Testis (tissue), 3 donors: ENCODE measurements around the gene HSPH1. TPM values are rescaled to one million over a fixed set of nuclear protein-coding genes. Genes with fewer than 3 reads are reported as not detected.
"Not testable (repeated sequence)": the region's sequence is repeated elsewhere in the genome, so short reads cannot be mapped to it uniquely, and the experiment has no call there.

Source experiments
- DNase-seq: peaks from one replicate; pipeline ENCODE4 v3.0.0-alpha.2; 2019
- H3K27ac ChIP-seq, 2 donors: fragments of 200-600 bp; sonication (generic); one replicate each; pipeline ENCODE4 v1.5.1; 2019
- H3K27me3 ChIP-seq: fragments of 200-600 bp; sonication (generic); one replicate; pipeline ENCODE4 v1.5.1; 2019
- H3K36me3 ChIP-seq: fragments of 200-600 bp; sonication (generic); one replicate; pipeline ENCODE4 v1.5.1; 2017; ENCODE audit warnings: low read depth; ENCODE audit errors: missing control alignments
- H3K4me1 ChIP-seq: fragments of 200-600 bp; sonication (generic); one replicate; pipeline ENCODE4 v1.5.1; 2019
- H3K4me3 ChIP-seq, 2 donors: fragments of 200-600 bp; sonication (generic); one replicate each; pipeline ENCODE4 v1.5.1; 2017 to 2019
- H3K9me3 ChIP-seq: fragments of 200-600 bp; sonication (generic); one replicate; pipeline ENCODE4 v1.5.1; 2017
- CTCF ChIP-seq, 3 experiments: fragments of 450-650 bp in 2 of 3; fragments of 200-600 bp in 1 of 3; sonication (generic) in 1 of 3; IDR thresholded peaks; one replicate each; pipeline ENCODE4 v1.5.1; 2016 to 2019; ENCODE audit warnings: antibody characterized with exemption in 3 of 3, mild to moderate bottlenecking in 2 of 3, moderate library complexity in 1 of 3
- POLR2A ChIP-seq: fragments of 450-650 bp; IDR thresholded peaks from one replicate; pipeline ENCODE4 v1.6.1; 2017; ENCODE audit warnings: antibody characterized with exemption, mild to moderate bottlenecking, moderate library complexity
- WGBS, 2 donors: methylation state at CpG; one replicate each; pipeline ENCODE4 v1.1.5; 2018; 5-methylcytosine and 5-hydroxymethylcytosine counted together
- intact Hi-C: fragments of 100-400 bp; cut with DNase I; formaldehyde crosslinking; loops from one replicate; pipeline ENCODE4 v1.15.1; 2023; ENCODE audit warnings: low total_unique reads
- polyA plus RNA-seq: library from polyadenylated mRNA; stranded (reverse); fragments of 350-450 nt; fragmentation: Illumina TruSeq; extraction: RNeasy Lipid Tissue Mini Kit (QIAGEN cat#74804); gene quantifications from one replicate; pipeline ENCODE4 v1.2.3, GENCODE V29; 2014; ENCODE audit warnings: low read depth, low replicate concordance; ENCODE audit not compliant: insufficient read depth
- total RNA-seq, 2 donors: library from RNA; depleted of rRNA; stranded (reverse); fragments of >200 nt; gene quantifications; one replicate each; pipeline ENCODE4 v1.2.3, GENCODE V29; 2016

HSPH1 gene
- total and polyA plus RNA-seq, 3 donors from 2014 or later, result 103 to 116 (median 105) TPM

GRCh38 chr13:31179754-31180153 lies 18.1 kb upstream of the HSPH1 start:
- Histone ChIP-seq H3K9me3 (no peaks in the 10 kb centered on the region), H3K27me3 (no peaks in the 10 kb centered on the region), H3K36me3 (no peaks in the 10 kb centered on the region), H3K4me1 (peaks cover 4% of the 10 kb centered on the region), H3K4me3 (no peak overlapping the region), H3K27ac (no peak overlapping the region)
- TF ChIP-seq POLR2A (no peak), CTCF (IDR thresholded peaks at IDR 0.05) (no peak)
- intact Hi-C loops, result no loop called here
- 33 to 49% methylated on average over 5 of the region's 5 CpGs for WGBS, 2 donors
- DNase-seq, result peak; percentile 63

- TF ChIP-seq POLR2A, result no peak
- TF ChIP-seq CTCF (IDR thresholded peaks at IDR 0.05), result no peak
- Histone ChIP-seq H3K4me1 (peaks cover 4% of the 10 kb centered on the region), H3K27me3 (no peaks in the 10 kb centered on the region), H3K9me3 (no peaks in the 10 kb centered on the region), H3K4me3 (no peak overlapping the region), H3K27ac (no peak overlapping the region), H3K36me3 (no peaks in the 10 kb centered on the region)
- no peak for DNase-seq
- WGBS, 2 donors, result 78 to 86% methylated on average over 8 of the region's 8 CpGs
- intact Hi-C loops, result no loop called here
These were observed 17.5 kb upstream of the HSPH1 start for GRCh38 chr13:31179241-31179640.

DNA sequence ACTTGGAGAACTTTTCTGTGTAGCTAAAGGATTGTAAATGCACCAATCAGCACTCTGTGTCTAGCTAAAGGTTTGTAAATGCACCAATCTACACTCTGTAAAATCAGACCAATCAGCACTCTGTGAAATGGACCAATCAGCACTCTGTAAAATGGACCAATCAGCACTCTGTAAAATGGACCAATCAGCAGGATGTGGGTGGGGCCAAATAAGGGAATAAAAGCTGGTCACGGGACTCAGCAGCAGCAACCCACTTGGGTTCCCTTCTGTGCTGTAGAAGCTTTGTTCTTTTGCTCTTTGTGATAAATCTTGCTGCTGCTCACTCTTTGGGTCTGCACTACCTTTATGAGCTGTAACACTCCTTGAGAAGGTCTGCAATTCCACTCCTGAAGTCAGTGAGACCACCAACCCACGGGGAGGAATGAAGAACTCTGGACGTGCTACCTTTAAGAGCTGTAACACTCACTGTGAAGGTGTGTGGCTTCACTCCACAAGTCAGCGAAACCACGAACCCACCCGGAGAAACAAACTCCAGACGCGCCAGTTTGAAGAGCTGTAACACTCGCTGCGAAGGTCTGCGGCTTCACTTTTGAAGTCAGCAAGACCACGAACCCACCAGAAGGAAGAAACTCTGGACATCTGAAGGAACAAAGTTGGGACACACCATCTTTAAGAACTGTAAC lies 16.2 kb upstream of the HSPH1 start:
- H3K27me3 ChIP-seq, intact Hi-C loops, H3K27ac ChIP-seq, H3K36me3 ChIP-seq, H3K9me3 ChIP-seq, H3K4me1 ChIP-seq, H3K4me3 ChIP-seq, DNase-seq: not testable (repeated sequence)
- WGBS, 2 donors, result 90 to 91% methylated on average over 12 of the region's 12 CpGs

- intact Hi-C loops, result no loop called here
- Histone ChIP-seq H3K27me3 (no peaks in the 10 kb centered on the region), H3K36me3 (no peaks in the 10 kb centered on the region), H3K27ac (no peak overlapping the region), H3K4me3 (no peak overlapping the region), H3K4me1 (peaks cover 4% of the 10 kb centered on the region), H3K9me3 (no peaks in the 10 kb centered on the region)
- 78 to 88% methylated on average over 3 of the region's 3 CpGs for WGBS, 2 donors
- DNase-seq, result no peak
- no peak for TF ChIP-seq POLR2A
- no peak for TF ChIP-seq CTCF (IDR thresholded peaks at IDR 0.05)
These were observed 14.3 kb upstream of the HSPH1 start for GRCh38 chr13:31175847-31176532.

DNA sequence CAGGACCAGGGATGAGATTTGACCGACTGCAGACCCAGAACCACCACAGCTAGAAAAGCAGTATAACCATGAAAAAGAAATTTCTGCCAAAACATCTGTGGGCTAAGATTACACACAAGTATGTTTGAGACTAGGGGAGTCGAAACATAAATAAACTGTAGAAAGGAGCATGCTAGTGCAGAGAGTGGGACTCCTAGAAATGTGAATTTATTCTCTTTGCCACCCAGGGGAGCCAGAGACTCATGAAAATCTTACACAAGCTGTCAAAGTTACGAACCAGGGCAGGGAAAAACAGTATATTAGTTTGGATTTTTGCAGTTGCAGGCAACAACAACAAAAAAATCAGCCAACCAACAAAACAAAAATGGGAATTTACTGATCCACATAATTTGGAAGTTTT lies 12.3 kb upstream of the HSPH1 start:
- intact Hi-C loops, result no loop called here
- Histone ChIP-seq H3K27me3 (no peaks in the 10 kb centered on the region), H3K36me3 (no peaks in the 10 kb centered on the region), H3K27ac (no peak overlapping the region), H3K9me3 (no peaks in the 10 kb centered on the region), H3K4me3 (no peak overlapping the region), H3K4me1 (no peaks in the 10 kb centered on the region)
- 71 to 73% methylated on average over 3 of the region's 3 CpGs for WGBS, 2 donors
- TF ChIP-seq POLR2A (no peak), CTCF (IDR thresholded peaks at IDR 0.05) (no peak)
- no peak for DNase-seq
